Spleen (tissue), 13 donors: Measurements from ENCODE around the gene DTWD1. TPM values are rescaled to one million over a fixed set of nuclear protein-coding genes. Genes with fewer than 3 reads are reported as not detected.
"Not testable (repeated sequence)": the region's sequence is repeated elsewhere in the genome, so short reads cannot be mapped to it uniquely, and the experiment has no call there.

ENCODE experiments used
- DNase-seq: peaks from one replicate; pipeline ENCODE4 v3.0.0-alpha.2; 2020
- H3K27ac ChIP-seq, 8 donors: fragments of 200-600 bp; sonication (generic) in 7 of 8; 1 replicate in 4 of 8; 2 replicates in 4 of 8; pipeline versions ENCODE4 v1.5.0 to v1.8.0; 2016 to 2021; ENCODE audit warnings: inconsistent platforms in 4 of 8, mild to moderate bottlenecking in 4 of 8, moderate library complexity in 1 of 8
- H3K27me3 ChIP-seq, 7 donors: fragments of 200-600 bp; sonication (generic) in 6 of 7; replicated peaks in 1 of 7; 1 replicate in 4 of 7; 2 replicates in 3 of 7; pipeline versions ENCODE4 v1.5.0 to v1.8.0; 2016 to 2021; ENCODE audit warnings: inconsistent platforms in 3 of 7, mild to moderate bottlenecking in 1 of 7
- H3K36me3 ChIP-seq, 6 donors: fragments of 200-600 bp; sonication (generic) in 5 of 6; 1 replicate in 4 of 6; 2 replicates in 2 of 6; pipeline versions ENCODE4 v1.5.0 to v1.8.0; 2016 to 2021; ENCODE audit warnings: inconsistent platforms in 2 of 6
- H3K4me1 ChIP-seq, 6 donors: fragments of 200-600 bp; sonication (generic) in 5 of 6; 1 replicate in 3 of 6; 2 replicates in 3 of 6; pipeline versions ENCODE4 v1.5.0 to v1.8.0; 2016 to 2021; ENCODE audit warnings: inconsistent platforms in 3 of 6
- H3K4me3 ChIP-seq, 8 donors: fragments of 200-600 bp; sonication (generic) in 7 of 8; 1 replicate in 4 of 8; 2 replicates in 4 of 8; pipeline versions ENCODE4 v1.5.0 to v1.8.0; 2016 to 2021; ENCODE audit warnings: inconsistent platforms in 4 of 8, mild to moderate bottlenecking in 4 of 8, moderate library complexity in 2 of 8
- H3K9me3 ChIP-seq, 8 donors: fragments of 200-600 bp; sonication (generic) in 7 of 8; 1 replicate in 4 of 8; 2 replicates in 4 of 8; pipeline versions ENCODE4 v1.5.0 to v1.8.0; 2016 to 2021; ENCODE audit warnings: inconsistent platforms in 4 of 8
- POLR2A ChIP-seq, 3 donors: fragments of 450-650 bp; IDR thresholded peaks; one replicate each; pipeline ENCODE4 v1.5.1; 2017; ENCODE audit warnings: antibody characterized with exemption in 3 of 3, mild to moderate bottlenecking in 1 of 3
- POLR2AphosphoS5 ChIP-seq, 3 donors: sonication (generic); formaldehyde crosslinking; IDR thresholded peaks; one replicate each; pipeline ENCODE4 v1.5.1; 2017; ENCODE audit warnings: antibody characterized with exemption in 3 of 3
- WGBS, 5 donors: extraction: QIAGEN DNeasy Blood & Tissue Kit in 3 of 5; methylation state at CpG; one replicate each; pipeline versions ENCODE4 v1.1.5 to v1.1.7; 2013 to 2018; 5-methylcytosine and 5-hydroxymethylcytosine counted together
- intact Hi-C: fragments of 100-400 bp; cut with DNase I; formaldehyde crosslinking; loops from one replicate; pipeline ENCODE4 v1.15.0; 2023; ENCODE audit warnings: low total_unique reads
- long read RNA-seq, 2 donors: transcript quantifications; one replicate each; lab custom pipeline, GENCODE V29; 2026
- polyA plus RNA-seq, 3 donors: library from polyadenylated mRNA; stranded (reverse); fragments of 200-250 nt; gene quantifications; one replicate each; pipeline ENCODE4 v1.2.1, GENCODE V29; 2013
- total RNA-seq, 7 donors: library from RNA; depleted of rRNA in 3 of 7; stranded (reverse); fragments of >200 nt in 3 of 7; fragmentation: NEBNext Ultra II Directional in 4 of 7; extraction: Animal tissue kit (Norgen Biotek cat#: 25700) in 4 of 7; gene quantifications; one replicate each; pipeline versions ENCODE4 v1.1.0 to v1.2.1, GENCODE V29; 2016 to 2021
- TF ChIP-seq, protein P1 (sequence below), 11 experiments: fragments of 200-600 bp in 7 of 11; fragments of 450-650 bp in 4 of 11; sonication (generic) in 4 of 11; IDR thresholded peaks in 8 of 11; conservative IDR thresholded peaks in 3 of 11; 1 replicate in 7 of 11; 2 replicates in 4 of 11; pipeline versions ENCODE4 v1.4.0 to v1.8.0; 2016 to 2021; ENCODE audit warnings: antibody characterized with exemption in 11 of 11, inconsistent platforms in 4 of 11, mild to moderate bottlenecking in 1 of 11
- donor health status: healthy with polysubstance abuse.
- donor health status: DM: no; HTN: no; CAD: no; lungs with moderate emphysema.
- donor health status: DM: no; HTN: no; CAD: no.
- donor health status: Bipolar disorder and iron deficiency.
- donor health status: healthy.
- donor health status: DM: no; HTN: no; CAD: no.
- donor health status: DM: yes; HTN: yes; CAD: no.

DTWD1 gene, protein sequence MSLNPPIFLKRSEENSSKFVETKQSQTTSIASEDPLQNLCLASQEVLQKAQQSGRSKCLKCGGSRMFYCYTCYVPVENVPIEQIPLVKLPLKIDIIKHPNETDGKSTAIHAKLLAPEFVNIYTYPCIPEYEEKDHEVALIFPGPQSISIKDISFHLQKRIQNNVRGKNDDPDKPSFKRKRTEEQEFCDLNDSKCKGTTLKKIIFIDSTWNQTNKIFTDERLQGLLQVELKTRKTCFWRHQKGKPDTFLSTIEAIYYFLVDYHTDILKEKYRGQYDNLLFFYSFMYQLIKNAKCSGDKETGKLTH
- 10 to 100 TPM in 6 of 7 donors, 1 to 10 TPM in 1; 8.2 to 25.5 (median 21.6) TPM for total RNA-seq
- polyA plus RNA-seq: 10 to 100 TPM; 12.9 to 14.8 (median 13.0) TPM
- long read RNA-seq, donor 1, transcript DTWD1-202 (5 exons, 1,584 nt): major isoform, 14 of 14 reads
- long read RNA-seq, donor 1, partial matches to known transcripts: 0 of 14 reads
- long read RNA-seq, donor 1, other reads (novel, unspliced or antisense): 0 of 14 reads
- long read RNA-seq, donor 2, full-length matches to known transcripts: 11 of 11 reads
- long read RNA-seq, donor 2, partial matches to known transcripts: 0 of 11 reads
- long read RNA-seq, donor 2, other reads (novel, unspliced or antisense): 0 of 11 reads

DNA sequence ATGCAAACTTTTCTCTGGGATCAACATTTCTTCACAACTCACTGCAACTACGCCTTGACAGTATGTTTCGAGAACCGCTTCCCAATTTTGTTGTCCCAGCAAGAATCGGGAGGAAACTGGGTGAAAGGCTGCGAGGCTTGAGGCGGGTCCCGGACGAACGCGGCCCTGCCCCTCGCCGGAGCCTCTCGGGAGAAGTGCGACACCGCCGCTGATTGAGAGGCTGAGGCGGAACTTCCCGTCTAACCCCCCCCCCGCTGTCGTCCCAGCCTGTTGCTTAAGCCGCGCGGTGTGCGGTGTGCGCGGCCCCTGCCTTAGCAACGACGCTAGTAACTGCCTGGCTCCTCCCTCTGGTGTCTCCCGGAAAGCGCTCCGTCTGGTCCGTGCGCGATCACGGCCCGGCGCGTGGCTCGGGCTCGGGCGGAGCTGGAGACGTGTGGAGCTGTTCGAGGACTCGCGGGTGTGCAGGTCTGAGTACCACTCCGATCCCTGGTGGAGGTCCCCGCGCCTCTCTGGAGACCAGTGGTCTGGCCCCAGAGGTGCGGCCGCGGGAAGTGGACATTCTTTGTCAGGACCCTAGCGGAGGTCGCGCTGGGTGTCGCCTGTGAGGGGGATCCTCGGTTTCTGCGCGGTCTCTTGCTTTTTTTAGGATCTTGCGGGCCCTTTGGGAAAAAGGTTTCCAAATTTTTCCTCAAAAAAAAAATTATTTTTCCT, at the start of gene DTWD1, which contains the start of gene FAM227B:
DTWD1 (plus strand) TSS at position 391 of the 711 bp plus-strand sequence. CDS start 4,120 bp downstream, outside the sequence.
FAM227B (minus strand) TSS at position 161 of the 711 bp plus-strand sequence. CDS start 5,647 bp downstream, outside the sequence.
- Histone ChIP-seq H3K4me1 (peaks cover 11 to 43% (median 28%) of the 10 kb centered on the region in 6 donors), H3K36me3 (peaks cover 0 to 14% (median 8%) of the 10 kb centered on the region in 6 donors), H3K27me3 (no peaks in the 10 kb centered on the region), H3K9me3 (peaks cover 0 to 29% (median 24%) of the 10 kb centered on the region in 8 donors), H3K4me3 (peak within 1 kb of the TSS; percentile 57 to 77 (median 64)), H3K27ac (peak within 1 kb of the TSS; percentile 83 to 94 (median 90))
- peak; percentile 99 for DNase-seq
- intact Hi-C loops: no loop called here
- TF ChIP-seq POLR2AphosphoS5 (IDR thresholded peaks at IDR 0.05): peak; percentile 98 to 99 (median 98)
- TF ChIP-seq, protein P1, sequence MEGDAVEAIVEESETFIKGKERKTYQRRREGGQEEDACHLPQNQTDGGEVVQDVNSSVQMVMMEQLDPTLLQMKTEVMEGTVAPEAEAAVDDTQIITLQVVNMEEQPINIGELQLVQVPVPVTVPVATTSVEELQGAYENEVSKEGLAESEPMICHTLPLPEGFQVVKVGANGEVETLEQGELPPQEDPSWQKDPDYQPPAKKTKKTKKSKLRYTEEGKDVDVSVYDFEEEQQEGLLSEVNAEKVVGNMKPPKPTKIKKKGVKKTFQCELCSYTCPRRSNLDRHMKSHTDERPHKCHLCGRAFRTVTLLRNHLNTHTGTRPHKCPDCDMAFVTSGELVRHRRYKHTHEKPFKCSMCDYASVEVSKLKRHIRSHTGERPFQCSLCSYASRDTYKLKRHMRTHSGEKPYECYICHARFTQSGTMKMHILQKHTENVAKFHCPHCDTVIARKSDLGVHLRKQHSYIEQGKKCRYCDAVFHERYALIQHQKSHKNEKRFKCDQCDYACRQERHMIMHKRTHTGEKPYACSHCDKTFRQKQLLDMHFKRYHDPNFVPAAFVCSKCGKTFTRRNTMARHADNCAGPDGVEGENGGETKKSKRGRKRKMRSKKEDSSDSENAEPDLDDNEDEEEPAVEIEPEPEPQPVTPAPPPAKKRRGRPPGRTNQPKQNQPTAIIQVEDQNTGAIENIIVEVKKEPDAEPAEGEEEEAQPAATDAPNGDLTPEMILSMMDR (IDR thresholded peaks at IDR 0.05 in 8 of 11, conservative IDR thresholded peaks at IDR 0.05 in 3 of 11): peak in 4 of 11 experiments; percentile 7 to 40 (median 20)
- TF ChIP-seq POLR2A (IDR thresholded peaks at IDR 0.05): peak; percentile 6 to 83 (median 64)
- WGBS, 5 donors: 0 to 1% (median 0%) methylated on average over 48 to 59 of the region's 59 CpGs

DNA sequence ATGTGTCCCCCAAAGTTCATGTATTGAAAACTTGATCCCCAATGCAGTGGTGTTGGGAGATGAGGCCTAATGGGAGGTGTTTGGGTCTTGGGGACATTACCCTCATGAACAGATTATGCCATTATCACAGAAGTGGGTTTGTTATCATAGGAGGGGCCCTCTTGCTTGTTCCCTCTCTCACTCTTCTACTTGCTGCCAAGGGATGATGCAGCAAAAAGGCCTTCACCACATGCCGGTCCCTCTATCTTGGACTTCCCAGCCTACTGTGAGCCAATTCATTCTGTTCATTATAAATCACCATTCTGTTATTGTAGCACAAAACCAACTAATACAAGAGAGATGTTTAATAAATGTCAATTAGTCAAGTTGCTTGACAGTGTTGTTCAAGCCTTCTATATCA, 47.4 kb upstream of the DTWD1 start:
- intact Hi-C loops: no loop called here
- Histone ChIP-seq H3K27me3 (no peaks in the 10 kb centered on the region), H3K36me3 (peaks cover 0 to 42% (median 2%) of the 10 kb centered on the region in 6 donors), H3K9me3 (peaks cover 0 to 50% (median 28%) of the 10 kb centered on the region in 8 donors), H3K4me1 (no peaks in the 10 kb centered on the region), H3K27ac (no peak overlapping the region), H3K4me3 (no peak overlapping the region)
- WGBS, 5 donors: 76 to 100% (median 88%) methylated on average over 1 of the region's 1 CpG
- TF ChIP-seq, protein P1 (IDR thresholded peaks at IDR 0.05 in 8 of 11, conservative IDR thresholded peaks at IDR 0.05 in 3 of 11): no peak
- TF ChIP-seq POLR2AphosphoS5 (IDR thresholded peaks at IDR 0.05) (no peak), POLR2A (IDR thresholded peaks at IDR 0.05) (no peak)
- DNase-seq: no peak

DNA sequence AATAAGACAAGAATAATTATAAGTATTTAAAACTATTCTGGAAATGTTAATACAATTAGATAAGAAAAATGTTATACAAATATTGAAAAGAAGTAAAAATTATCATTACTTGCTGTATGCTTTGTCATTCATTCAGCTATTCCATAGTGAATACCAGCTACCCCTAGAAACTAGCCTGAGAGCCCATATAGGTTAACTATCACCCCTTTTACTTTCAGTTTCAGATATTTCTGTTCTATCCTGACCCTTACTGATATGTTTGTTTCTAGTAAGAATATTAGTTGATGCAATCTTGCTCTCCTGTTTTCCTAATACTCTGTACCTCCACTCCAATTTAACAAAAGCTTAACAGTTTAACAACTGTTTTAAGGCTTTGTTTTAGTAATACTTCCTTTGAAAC, 31.8 kb upstream of the DTWD1 start:
- H3K4me3 ChIP-seq: no peak overlapping the region
- H3K36me3 ChIP-seq: peaks cover 0 to 6% (median 0%) of the 10 kb centered on the region in 6 donors
- no peaks in the 10 kb centered on the region for H3K27me3 ChIP-seq
- H3K4me1 ChIP-seq: peaks cover 0 to 5% (median 0%) of the 10 kb centered on the region in 6 donors
- intact Hi-C loops: no loop called here
- H3K9me3 ChIP-seq: peaks cover 0 to 35% (median 16%) of the 10 kb centered on the region in 8 donors
- H3K27ac ChIP-seq: no peak overlapping the region
- no peak for DNase-seq
- TF ChIP-seq POLR2AphosphoS5 (IDR thresholded peaks at IDR 0.05) (no peak), POLR2A (IDR thresholded peaks at IDR 0.05) (no peak)
- TF ChIP-seq, protein P1 (IDR thresholded peaks at IDR 0.05 in 8 of 11, conservative IDR thresholded peaks at IDR 0.05 in 3 of 11): no peak

DNA sequence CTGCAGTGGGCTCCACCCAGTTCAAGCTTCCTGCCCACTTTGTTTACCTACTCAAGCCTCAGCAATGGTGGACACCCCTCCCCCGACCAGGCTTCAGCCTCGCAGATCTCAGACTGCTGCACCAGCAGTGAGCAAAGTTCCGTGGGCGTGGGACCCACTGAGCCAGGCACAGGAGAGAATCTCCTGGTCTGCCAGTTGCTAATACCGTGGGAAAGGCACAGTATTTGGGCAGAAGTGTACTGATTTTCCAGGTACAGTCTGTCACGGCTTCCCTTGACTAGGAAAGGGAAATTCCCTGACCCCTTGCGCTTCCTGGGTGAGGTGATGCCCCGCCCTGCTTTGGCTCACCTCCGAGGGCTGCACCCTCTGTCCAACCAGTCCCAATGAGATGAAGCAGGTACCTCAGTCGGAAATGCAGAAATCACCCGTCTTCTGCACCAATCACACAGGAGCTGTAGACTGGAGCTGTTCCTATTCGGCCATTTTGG, 28.0 kb upstream of the DTWD1 start:
- intact Hi-C loops, H3K36me3 ChIP-seq, DNase-seq, H3K27me3 ChIP-seq, H3K4me1 ChIP-seq, H3K4me3 ChIP-seq, H3K27ac ChIP-seq: not testable (repeated sequence)
- 91 to 95% (median 93%) methylated on average over 10 to 12 of the region's 12 CpGs for WGBS, 5 donors
- H3K9me3 ChIP-seq: peaks cover 6 to 53% (median 44%) of the 10 kb centered on the region in 8 donors
